IPS DF 6.9 (cell line): ENCODE measurements around the gene SYTL3.

ENCODE experiments used
- DNase-seq: peaks from one replicate; pipeline ENCODE4 v3.0.0-alpha.2; 2013; ENCODE audit warnings: low read depth, low spot score
- H3K27ac ChIP-seq: one replicate; pipeline ENCODE4 v1.5.1; 2013; ENCODE audit warnings: low read length, control low read depth
- H3K27me3 ChIP-seq: 2 replicates; pipeline ENCODE4 v1.6.1; 2013; ENCODE audit warnings: mild to moderate bottlenecking, low read length; ENCODE audit not compliant: control insufficient read depth, insufficient read depth
- H3K36me3 ChIP-seq: 2 replicates; pipeline ENCODE4 v1.6.1; 2013; ENCODE audit warnings: low read length; ENCODE audit not compliant: control insufficient read depth, insufficient read depth
- H3K4me1 ChIP-seq: 2 replicates; pipeline ENCODE4 v1.6.1; 2013; ENCODE audit warnings: low read length; ENCODE audit not compliant: control insufficient read depth, insufficient read depth
- H3K4me3 ChIP-seq: 2 replicates; pipeline ENCODE4 v1.5.1; 2013; ENCODE audit warnings: mild to moderate bottlenecking, low read length
- H3K9me3 ChIP-seq: 2 replicates; pipeline ENCODE4 v1.6.1; 2013; ENCODE audit warnings: low read length, inconsistent platforms; ENCODE audit not compliant: control insufficient read depth, insufficient read depth
- WGBS: extraction: QIAGEN DNeasy Blood & Tissue Kit; methylation state at CpG from one replicate; pipeline ENCODE4 v1.1.7; 2013; ENCODE audit warnings: mixed read lengths, missing lambda C conversion rate; ENCODE audit not compliant: insufficient read length, insufficient coverage; 5-methylcytosine and 5-hydroxymethylcytosine counted together

SYTL3 gene

GRCh38 chr6:158812611-158813010, 162.8 kb downstream of the SYTL3 start:
- no CpG with 5 or more reads among the region's 5 CpGs for WGBS
- no peak for DNase-seq
- Histone ChIP-seq H3K4me3 (no peak overlapping the region), H3K27me3 (no peaks in the 10 kb centered on the region), H3K36me3 (peaks cover 14% of the 10 kb centered on the region; the same call in 1 of the 2 replicates), H3K9me3 (no peaks in the 10 kb centered on the region), H3K27ac (no peak overlapping the region), H3K4me1 (peaks cover 7% of the 10 kb centered on the region)

DNA sequence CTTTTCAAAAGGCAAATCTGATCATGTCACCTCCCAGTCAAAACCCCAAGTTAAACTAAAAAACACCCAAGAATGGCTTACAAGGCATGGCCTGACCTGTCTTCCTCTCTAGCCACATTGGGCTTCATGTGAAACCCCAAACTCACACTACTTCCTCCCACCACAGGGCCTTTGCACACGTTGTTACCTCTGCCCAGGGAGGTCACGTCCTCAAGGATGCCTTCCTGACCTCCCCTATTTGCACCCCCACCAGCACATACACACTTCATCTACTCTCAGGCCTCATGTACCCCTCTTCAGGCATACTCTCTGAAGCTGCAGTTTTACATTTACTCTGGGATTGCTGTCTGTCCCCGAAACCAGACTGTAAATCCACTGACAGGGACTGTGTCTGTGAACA, 163.2 kb downstream of the SYTL3 start:
- DNase-seq, result no peak
- peaks cover 7% of the 10 kb centered on the region for H3K4me1 ChIP-seq
- H3K4me3 ChIP-seq, result no peak overlapping the region
- H3K27ac ChIP-seq, result no peak overlapping the region
- no peaks in the 10 kb centered on the region for H3K27me3 ChIP-seq
- H3K9me3 ChIP-seq, result no peaks in the 10 kb centered on the region
- no CpG with 5 or more reads among the region's 3 CpGs for WGBS
- peaks cover 14% of the 10 kb centered on the region; the same call in 1 of the 2 replicates for H3K36me3 ChIP-seq
